Measurements from ENCODE around the gene TBATA. TPM values are rescaled to one million over a fixed set of nuclear protein-coding genes. Genes with fewer than 3 reads are reported as not detected.

Gene TBATA
- total RNA-seq, 1 donor from 2014 or later, result not detected

DNA sequence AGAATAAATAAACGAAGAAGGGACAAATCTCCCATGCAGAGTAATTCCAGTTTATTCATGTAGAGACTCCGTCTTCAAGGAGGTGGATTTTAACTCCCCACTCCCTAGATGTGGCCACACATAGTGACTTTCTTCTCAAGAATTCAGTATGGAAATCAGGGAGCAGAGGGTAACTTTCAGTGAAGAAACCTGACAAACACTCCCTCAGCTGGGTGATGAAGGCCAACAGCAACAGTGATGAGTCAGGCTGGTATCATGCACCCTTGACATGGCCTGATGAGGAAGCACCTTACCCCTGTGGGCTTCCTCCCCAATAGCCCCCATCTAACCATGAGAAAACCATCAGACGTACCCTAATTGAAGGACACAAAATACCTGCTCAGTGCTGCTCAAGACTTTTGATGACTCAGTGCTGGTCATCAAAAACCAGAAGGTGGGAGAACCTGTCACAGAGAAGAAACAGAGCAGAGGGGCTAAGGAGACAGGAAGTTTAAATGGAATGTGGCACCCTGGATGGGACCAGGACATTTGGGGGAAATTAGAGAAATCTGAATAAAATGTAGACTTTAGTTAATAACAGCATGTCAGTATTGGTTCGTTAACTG is 62.3 kb downstream of the TBATA start:
- DNase-seq (ENCODE audit: low read depth), result no peak

Other genes starting within 250 kb of the TBATA start
- not detected in 2 replicates for gene PRF1, start 182.6 kb downstream of the TBATA start, total RNA-seq
- 7.1 and 7.5 TPM in 2 replicates for gene ADAMTS14, start 112.9 kb downstream of the TBATA start, total RNA-seq
- gene SGPL1, start 30.6 kb upstream of the TBATA start, total RNA-seq, result 19.8 and 27.7 TPM in 2 replicates
- 53.2 and 58.8 TPM in 2 replicates for gene PCBD1, start 103.2 kb upstream of the TBATA start, total RNA-seq